Subcutaneous adipose tissue (tissue), 4 donors: Measurements from ENCODE around the gene RBM20. TPM values are rescaled to one million over a fixed set of nuclear protein-coding genes. Genes with fewer than 3 reads are reported as not detected.

Experiments used
- total RNA-seq, 4 donors: library from RNA; depleted of rRNA; stranded (reverse); fragments of >200 nt; gene quantifications; one replicate each; pipeline ENCODE4 v1.1.0, GENCODE V29; 2016
- TF ChIP-seq, protein P1 (sequence below): fragments of 450-650 bp; IDR thresholded peaks from one replicate; pipeline ENCODE4 v1.5.1; 2016; ENCODE audit warnings: low read depth, mild to moderate bottlenecking, control low read depth, antibody characterized with exemption, moderate library complexity

The RBM20 gene
- total RNA-seq, 4 donors from 2014 or later, result 0.88 to 10.3 (median 3.5) TPM

DNA sequence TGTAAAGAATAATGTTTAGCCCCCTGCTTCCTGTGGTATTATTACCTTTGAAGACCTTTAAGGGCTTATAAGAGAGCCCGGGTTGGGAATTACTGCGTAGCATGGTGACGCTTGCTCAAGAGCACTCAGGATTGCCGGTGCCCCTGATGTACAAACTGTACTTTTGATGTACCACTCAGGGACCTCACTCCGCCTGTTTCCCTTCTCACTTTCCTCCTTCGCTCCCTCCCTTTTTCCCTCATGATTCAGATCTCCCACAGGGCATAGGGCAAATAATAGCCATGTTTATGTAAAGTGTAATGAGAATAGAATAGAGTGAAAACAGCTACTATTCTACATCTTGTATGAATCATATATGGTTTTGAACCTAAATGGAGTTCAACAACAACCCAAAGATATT is 149.8 kb downstream of the RBM20 start:
- TF ChIP-seq, protein P1, sequence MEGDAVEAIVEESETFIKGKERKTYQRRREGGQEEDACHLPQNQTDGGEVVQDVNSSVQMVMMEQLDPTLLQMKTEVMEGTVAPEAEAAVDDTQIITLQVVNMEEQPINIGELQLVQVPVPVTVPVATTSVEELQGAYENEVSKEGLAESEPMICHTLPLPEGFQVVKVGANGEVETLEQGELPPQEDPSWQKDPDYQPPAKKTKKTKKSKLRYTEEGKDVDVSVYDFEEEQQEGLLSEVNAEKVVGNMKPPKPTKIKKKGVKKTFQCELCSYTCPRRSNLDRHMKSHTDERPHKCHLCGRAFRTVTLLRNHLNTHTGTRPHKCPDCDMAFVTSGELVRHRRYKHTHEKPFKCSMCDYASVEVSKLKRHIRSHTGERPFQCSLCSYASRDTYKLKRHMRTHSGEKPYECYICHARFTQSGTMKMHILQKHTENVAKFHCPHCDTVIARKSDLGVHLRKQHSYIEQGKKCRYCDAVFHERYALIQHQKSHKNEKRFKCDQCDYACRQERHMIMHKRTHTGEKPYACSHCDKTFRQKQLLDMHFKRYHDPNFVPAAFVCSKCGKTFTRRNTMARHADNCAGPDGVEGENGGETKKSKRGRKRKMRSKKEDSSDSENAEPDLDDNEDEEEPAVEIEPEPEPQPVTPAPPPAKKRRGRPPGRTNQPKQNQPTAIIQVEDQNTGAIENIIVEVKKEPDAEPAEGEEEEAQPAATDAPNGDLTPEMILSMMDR, result no peak

GRCh38 chr10:110794808-110795207 is 150.7 kb downstream of the RBM20 start:
- TF ChIP-seq, protein P1, result no peak

GRCh38 chr10:110797416-110797815 is 153.3 kb downstream of the RBM20 start:
- TF ChIP-seq, protein P1, result no peak

- TF ChIP-seq, protein P1, result no peak
These were observed 154.2 kb downstream of the RBM20 start for GRCh38 chr10:110798340-110798739.

GRCh38 chr10:110802090-110802489 is 158.0 kb downstream of the RBM20 start:
- TF ChIP-seq, protein P1, result no peak

GRCh38 chr10:110802551-110803238 is 158.6 kb downstream of the RBM20 start:
- TF ChIP-seq, protein P1, result no peak

GRCh38 chr10:110803239-110803749 is 159.2 kb downstream of the RBM20 start:
- TF ChIP-seq, protein P1, result no peak
